Liver (tissue), 9 donors: ENCODE data around the gene MAB21L4. TPM values are rescaled to one million over a fixed set of nuclear protein-coding genes. Genes with fewer than 3 reads are reported as not detected.

Source experiments
- DNase-seq: peaks from one replicate; pipeline ENCODE4 v3.0.0-alpha.2; 2017; ENCODE audit warnings: low spot score
- H3K27ac ChIP-seq, 2 donors: one replicate each; pipeline ENCODE4 v1.7.0; 2013; ENCODE audit warnings: inconsistent platforms in 2 of 2, low read length in 2 of 2, control low read depth in 1 of 2, low read depth in 1 of 2, mild to moderate bottlenecking in 1 of 2
- H3K27me3 ChIP-seq, 4 donors: one replicate each; pipeline versions ENCODE4 v1.6.1 to v1.7.0; 2013; ENCODE audit warnings: low read length in 3 of 4, inconsistent platforms in 1 of 4, mild to moderate bottlenecking in 1 of 4, moderate library complexity in 1 of 4; ENCODE audit not compliant: control insufficient read depth in 4 of 4, insufficient read depth in 4 of 4
- H3K36me3 ChIP-seq, 4 donors: one replicate each; pipeline versions ENCODE4 v1.6.1 to v1.7.0; 2013; ENCODE audit warnings: low read length in 3 of 4, mild to moderate bottlenecking in 3 of 4, low read depth in 1 of 4, moderate library complexity in 1 of 4; ENCODE audit not compliant: control insufficient read depth in 4 of 4, insufficient read depth in 3 of 4
- H3K4me1 ChIP-seq, 4 donors: one replicate each; pipeline versions ENCODE4 v1.6.1 to v1.7.0; 2013; ENCODE audit warnings: low read length in 3 of 4, mild to moderate bottlenecking in 3 of 4, moderate library complexity in 1 of 4; ENCODE audit not compliant: control insufficient read depth in 4 of 4, insufficient read depth in 4 of 4
- H3K4me3 ChIP-seq, 3 donors: one replicate each; pipeline versions ENCODE4 v1.6.1 to v1.7.0; 2013; ENCODE audit warnings: low read length in 3 of 3, control low read depth in 1 of 3, low read depth in 1 of 3, mild to moderate bottlenecking in 1 of 3
- H3K9ac ChIP-seq, 2 donors: one replicate each; pipeline ENCODE4 v1.7.0; 2013; ENCODE audit warnings: low read length in 2 of 2, mild to moderate bottlenecking in 2 of 2, moderate library complexity in 2 of 2, control low read depth in 1 of 2, low read depth in 1 of 2
- H3K9me3 ChIP-seq, 4 donors: one replicate each; pipeline versions ENCODE4 v1.6.1 to v1.7.0; 2013; ENCODE audit warnings: low read length in 3 of 4; ENCODE audit not compliant: control insufficient read depth in 4 of 4
- EGR1 ChIP-seq, 2 donors: IDR thresholded peaks; 2 replicates each; pipeline ENCODE4 v1.6.1; 2016 to 2018; ENCODE audit warnings: antibody characterized with exemption in 2 of 2, low read depth in 2 of 2
- FOXA1 ChIP-seq: IDR thresholded peaks from 2 replicates; pipeline ENCODE4 v1.6.1; 2016; ENCODE audit warnings: antibody characterized with exemption
- FOXA2 ChIP-seq: IDR thresholded peaks from 2 replicates; pipeline ENCODE4 v1.6.1; 2016; ENCODE audit warnings: antibody characterized with exemption
- GABPA ChIP-seq, 2 donors: IDR thresholded peaks in 1 of 2; conservative IDR thresholded peaks in 1 of 2; 2 replicates each; pipeline ENCODE4 v1.6.1; 2016; ENCODE audit warnings: antibody characterized with exemption in 2 of 2, mild to moderate bottlenecking in 1 of 2, moderate library complexity in 1 of 2
- HNF4A ChIP-seq, 2 donors: conservative IDR thresholded peaks; 2 replicates each; pipeline ENCODE4 v1.6.1; 2016; ENCODE audit warnings: antibody characterized with exemption in 2 of 2, mild to moderate bottlenecking in 2 of 2
- HNF4G ChIP-seq: IDR thresholded peaks from 2 replicates; pipeline ENCODE4 v1.6.1; 2016; ENCODE audit warnings: antibody characterized with exemption
- JUND ChIP-seq, 2 donors: IDR thresholded peaks; 2 replicates each; pipeline ENCODE4 v1.6.1; 2016; ENCODE audit warnings: antibody characterized with exemption in 2 of 2
- NR2F2 ChIP-seq: IDR thresholded peaks from 2 replicates; pipeline ENCODE4 v1.6.1; 2016; ENCODE audit warnings: antibody characterized with exemption
- RAD21 ChIP-seq, 2 donors: IDR thresholded peaks; 2 replicates each; pipeline ENCODE4 v1.6.1; 2016; ENCODE audit warnings: antibody characterized with exemption in 2 of 2, mild to moderate bottlenecking in 2 of 2
- RXRA ChIP-seq, 2 donors: IDR thresholded peaks; 2 replicates each; pipeline ENCODE4 v1.6.1; 2017 to 2018; ENCODE audit warnings: antibody characterized with exemption in 2 of 2, mild to moderate bottlenecking in 1 of 2
- SP1 ChIP-seq: IDR thresholded peaks from 2 replicates; pipeline ENCODE4 v1.6.1; 2018; ENCODE audit warnings: antibody characterized with exemption, mild to moderate bottlenecking
- TAF1 ChIP-seq: conservative IDR thresholded peaks from 2 replicates; pipeline ENCODE4 v1.6.1; 2016; ENCODE audit warnings: antibody characterized with exemption, mild to moderate bottlenecking
- YY1 ChIP-seq: IDR thresholded peaks from 2 replicates; pipeline ENCODE4 v1.6.1; 2016; ENCODE audit warnings: antibody characterized with exemption, mild to moderate bottlenecking
- WGBS: extraction: QIAGEN DNeasy Blood & Tissue Kit; methylation state at CpG from one replicate; pipeline ENCODE4 v1.1.7; 2013; 5-methylcytosine and 5-hydroxymethylcytosine counted together
- polyA plus RNA-seq, 2 donors: library from polyadenylated mRNA; stranded (reverse) in 1 of 2; unstranded in 1 of 2; fragments of 200-250 nt in 1 of 2; fragments of >200 nt in 1 of 2; fragmentation: Nextera tagmentation in 1 of 2; extraction: Ambion mirVana in 1 of 2; gene quantifications; one replicate each; pipeline versions ENCODE4 v1.2.1 to v1.2.3, GENCODE V29; 2013 to 2015
- total RNA-seq, 2 donors: library from RNA; depleted of rRNA; stranded (reverse); fragments of >200 nt; gene quantifications; one replicate each; pipeline ENCODE4 v1.2.3, GENCODE V29; 2014
- TF ChIP-seq, protein P1 (sequence below): IDR thresholded peaks from 2 replicates; pipeline ENCODE4 v1.6.1; 2016; ENCODE audit warnings: antibody characterized with exemption, mild to moderate bottlenecking
- TF ChIP-seq, protein P2 (sequence below): IDR thresholded peaks from 2 replicates; pipeline ENCODE4 v1.6.1; 2016; ENCODE audit warnings: antibody characterized with exemption
- TF ChIP-seq, protein P3 (sequence below): fragments of 150-350 bp; IDR thresholded peaks from 2 replicates; pipeline ENCODE4 v1.5.1; 2017; ENCODE audit warnings: improper control_type of control experiment, low read depth, low read length; ENCODE audit not compliant: missing input control
- TF ChIP-seq, protein P4 (sequence below): IDR thresholded peaks from 2 replicates; pipeline ENCODE4 v1.6.1; 2016; ENCODE audit warnings: antibody characterized with exemption
- TF ChIP-seq, protein P5 (sequence below): IDR thresholded peaks from 2 replicates; pipeline ENCODE4 v1.6.1; 2016; ENCODE audit warnings: antibody characterized with exemption
- donor health status: healthy.
- donor health status: healthy.
- donor health status: healthy.
- donor health status: healthy.
- donor health status: healthy.

Gene MAB21L4
- total and polyA plus RNA-seq, 4 donors = 0.59 to 8.8 (median 1.1) TPM

DNA sequence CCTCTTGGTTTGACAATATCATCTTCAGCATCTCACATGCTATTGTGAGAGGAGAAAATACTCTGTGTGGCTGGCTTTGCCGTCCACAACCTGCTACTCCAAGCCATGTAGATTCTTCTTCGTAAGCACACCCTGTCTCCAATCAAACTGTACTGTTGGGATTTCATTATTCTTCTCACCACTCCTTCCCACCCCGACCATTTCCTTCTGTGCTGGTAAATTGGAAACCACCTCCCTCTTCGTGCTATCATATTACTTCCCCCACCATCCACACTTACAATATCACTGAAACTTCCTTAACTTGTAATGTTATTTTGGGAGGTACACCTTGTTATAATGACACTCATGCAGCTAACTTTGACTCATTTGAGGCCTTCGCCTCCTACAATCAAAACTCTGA is 30.6 kb downstream of the MAB21L4 start:
- DNase-seq = no peak
- Histone ChIP-seq H3K4me3 (no peak overlapping the region), H3K9me3 (no peaks in the 10 kb centered on the region), H3K27ac (peak overlapping the region; percentile 31 to 78), H3K36me3 (peaks cover 0 to 3% (median 0%) of the 10 kb centered on the region in 4 donors), H3K4me1 (peaks cover 11 to 79% (median 45%) of the 10 kb centered on the region in 4 donors), H3K9ac (no peak overlapping the region), H3K27me3 (no peaks in the 10 kb centered on the region)
- TF ChIP-seq, protein P1, sequence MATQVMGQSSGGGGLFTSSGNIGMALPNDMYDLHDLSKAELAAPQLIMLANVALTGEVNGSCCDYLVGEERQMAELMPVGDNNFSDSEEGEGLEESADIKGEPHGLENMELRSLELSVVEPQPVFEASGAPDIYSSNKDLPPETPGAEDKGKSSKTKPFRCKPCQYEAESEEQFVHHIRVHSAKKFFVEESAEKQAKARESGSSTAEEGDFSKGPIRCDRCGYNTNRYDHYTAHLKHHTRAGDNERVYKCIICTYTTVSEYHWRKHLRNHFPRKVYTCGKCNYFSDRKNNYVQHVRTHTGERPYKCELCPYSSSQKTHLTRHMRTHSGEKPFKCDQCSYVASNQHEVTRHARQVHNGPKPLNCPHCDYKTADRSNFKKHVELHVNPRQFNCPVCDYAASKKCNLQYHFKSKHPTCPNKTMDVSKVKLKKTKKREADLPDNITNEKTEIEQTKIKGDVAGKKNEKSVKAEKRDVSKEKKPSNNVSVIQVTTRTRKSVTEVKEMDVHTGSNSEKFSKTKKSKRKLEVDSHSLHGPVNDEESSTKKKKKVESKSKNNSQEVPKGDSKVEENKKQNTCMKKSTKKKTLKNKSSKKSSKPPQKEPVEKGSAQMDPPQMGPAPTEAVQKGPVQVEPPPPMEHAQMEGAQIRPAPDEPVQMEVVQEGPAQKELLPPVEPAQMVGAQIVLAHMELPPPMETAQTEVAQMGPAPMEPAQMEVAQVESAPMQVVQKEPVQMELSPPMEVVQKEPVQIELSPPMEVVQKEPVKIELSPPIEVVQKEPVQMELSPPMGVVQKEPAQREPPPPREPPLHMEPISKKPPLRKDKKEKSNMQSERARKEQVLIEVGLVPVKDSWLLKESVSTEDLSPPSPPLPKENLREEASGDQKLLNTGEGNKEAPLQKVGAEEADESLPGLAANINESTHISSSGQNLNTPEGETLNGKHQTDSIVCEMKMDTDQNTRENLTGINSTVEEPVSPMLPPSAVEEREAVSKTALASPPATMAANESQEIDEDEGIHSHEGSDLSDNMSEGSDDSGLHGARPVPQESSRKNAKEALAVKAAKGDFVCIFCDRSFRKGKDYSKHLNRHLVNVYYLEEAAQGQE = no peak
- TF ChIP-seq, protein P2, sequence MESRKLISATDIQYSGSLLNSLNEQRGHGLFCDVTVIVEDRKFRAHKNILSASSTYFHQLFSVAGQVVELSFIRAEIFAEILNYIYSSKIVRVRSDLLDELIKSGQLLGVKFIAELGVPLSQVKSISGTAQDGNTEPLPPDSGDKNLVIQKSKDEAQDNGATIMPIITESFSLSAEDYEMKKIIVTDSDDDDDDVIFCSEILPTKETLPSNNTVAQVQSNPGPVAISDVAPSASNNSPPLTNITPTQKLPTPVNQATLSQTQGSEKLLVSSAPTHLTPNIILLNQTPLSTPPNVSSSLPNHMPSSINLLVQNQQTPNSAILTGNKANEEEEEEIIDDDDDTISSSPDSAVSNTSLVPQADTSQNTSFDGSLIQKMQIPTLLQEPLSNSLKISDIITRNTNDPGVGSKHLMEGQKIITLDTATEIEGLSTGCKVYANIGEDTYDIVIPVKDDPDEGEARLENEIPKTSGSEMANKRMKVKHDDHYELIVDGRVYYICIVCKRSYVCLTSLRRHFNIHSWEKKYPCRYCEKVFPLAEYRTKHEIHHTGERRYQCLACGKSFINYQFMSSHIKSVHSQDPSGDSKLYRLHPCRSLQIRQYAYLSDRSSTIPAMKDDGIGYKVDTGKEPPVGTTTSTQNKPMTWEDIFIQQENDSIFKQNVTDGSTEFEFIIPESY = no peak
- TF ChIP-seq SP1 = no peak
- TF ChIP-seq RXRA (IDR thresholded peaks at IDR 0.05) = no peak
- TF ChIP-seq HNF4G = no peak
- no peak for TF ChIP-seq HNF4A (conservative IDR thresholded peaks at IDR 0.05)
- TF ChIP-seq TAF1 = no peak
- no peak for TF ChIP-seq JUND (IDR thresholded peaks at IDR 0.05)
- no peak for TF ChIP-seq NR2F2
- TF ChIP-seq, protein P3, sequence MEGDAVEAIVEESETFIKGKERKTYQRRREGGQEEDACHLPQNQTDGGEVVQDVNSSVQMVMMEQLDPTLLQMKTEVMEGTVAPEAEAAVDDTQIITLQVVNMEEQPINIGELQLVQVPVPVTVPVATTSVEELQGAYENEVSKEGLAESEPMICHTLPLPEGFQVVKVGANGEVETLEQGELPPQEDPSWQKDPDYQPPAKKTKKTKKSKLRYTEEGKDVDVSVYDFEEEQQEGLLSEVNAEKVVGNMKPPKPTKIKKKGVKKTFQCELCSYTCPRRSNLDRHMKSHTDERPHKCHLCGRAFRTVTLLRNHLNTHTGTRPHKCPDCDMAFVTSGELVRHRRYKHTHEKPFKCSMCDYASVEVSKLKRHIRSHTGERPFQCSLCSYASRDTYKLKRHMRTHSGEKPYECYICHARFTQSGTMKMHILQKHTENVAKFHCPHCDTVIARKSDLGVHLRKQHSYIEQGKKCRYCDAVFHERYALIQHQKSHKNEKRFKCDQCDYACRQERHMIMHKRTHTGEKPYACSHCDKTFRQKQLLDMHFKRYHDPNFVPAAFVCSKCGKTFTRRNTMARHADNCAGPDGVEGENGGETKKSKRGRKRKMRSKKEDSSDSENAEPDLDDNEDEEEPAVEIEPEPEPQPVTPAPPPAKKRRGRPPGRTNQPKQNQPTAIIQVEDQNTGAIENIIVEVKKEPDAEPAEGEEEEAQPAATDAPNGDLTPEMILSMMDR = no peak
- no peak for TF ChIP-seq FOXA2
- no peak for TF ChIP-seq YY1
- TF ChIP-seq, protein P4, sequence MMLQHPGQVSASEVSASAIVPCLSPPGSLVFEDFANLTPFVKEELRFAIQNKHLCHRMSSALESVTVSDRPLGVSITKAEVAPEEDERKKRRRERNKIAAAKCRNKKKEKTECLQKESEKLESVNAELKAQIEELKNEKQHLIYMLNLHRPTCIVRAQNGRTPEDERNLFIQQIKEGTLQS = no peak
- no peak for TF ChIP-seq GABPA (IDR thresholded peaks at IDR 0.05 in 1 of 2, conservative IDR thresholded peaks at IDR 0.05 in 1 of 2)
- TF ChIP-seq EGR1 (IDR thresholded peaks at IDR 0.05; ENCODE audit: low read depth in 2 of 2) = no peak
- no peak for TF ChIP-seq FOXA1
- TF ChIP-seq, protein P5, sequence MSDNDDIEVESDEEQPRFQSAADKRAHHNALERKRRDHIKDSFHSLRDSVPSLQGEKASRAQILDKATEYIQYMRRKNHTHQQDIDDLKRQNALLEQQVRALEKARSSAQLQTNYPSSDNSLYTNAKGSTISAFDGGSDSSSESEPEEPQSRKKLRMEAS = no peak
- TF ChIP-seq RAD21 (IDR thresholded peaks at IDR 0.05) = no peak
- 85% methylated on average over 5 of the region's 5 CpGs for WGBS
